ENCODE results near the gene MEFV. TPM values are rescaled to one million over a fixed set of nuclear protein-coding genes. Genes with fewer than 3 reads are reported as not detected.

MEFV gene
- total and polyA plus RNA-seq, 2 of the 4 experiments (the other 2 are of a cell fraction), result not detected

DNA sequence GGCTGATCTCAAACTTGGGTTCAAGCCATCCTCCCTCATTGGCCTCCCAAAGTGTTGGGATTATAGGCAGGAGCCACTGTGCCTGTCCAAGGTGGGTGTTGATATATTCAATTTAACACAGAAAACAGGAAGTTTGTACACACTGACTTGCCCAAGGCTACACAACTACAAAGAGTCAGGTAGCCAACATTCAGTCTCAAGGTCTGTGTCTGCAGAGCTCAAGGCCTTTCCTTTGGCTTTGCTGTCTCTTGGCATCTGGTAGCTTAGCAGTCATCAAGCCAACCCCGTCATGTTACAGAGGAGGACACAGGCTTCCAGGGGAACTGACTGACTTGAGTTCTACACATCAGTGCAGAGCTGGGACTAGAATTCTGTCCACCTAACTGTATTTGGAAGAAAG is 11.9 kb upstream of the MEFV start:
- Histone ChIP-seq H4K8ac (ENCODE audit: low read depth in 2 of 2, low read length in 2 of 2) (no peak overlapping the region), H3K56ac (ENCODE audit: extremely low read depth, insufficient read depth, low read length) (no peak overlapping the region), H3K9ac (ENCODE audit: low read depth, low read length) (no peak overlapping the region), H4K20me1 (ENCODE audit: insufficient read depth, low read length) (no peaks in the 10 kb centered on the region), H3K27ac (ENCODE audit: insufficient read depth, low read length) (no peak overlapping the region), H4K91ac (ENCODE audit: insufficient read depth, low read depth, low read length) (no peak overlapping the region), H3K4ac (ENCODE audit: low read depth, low read length) (no peak overlapping the region), H2BK20ac (ENCODE audit: low read depth, low read length) (no peak overlapping the region), H3K9me1 (ENCODE audit: insufficient read depth, low read length) (no peaks in the 10 kb centered on the region; the same call in 1 of the 2 replicates), H3K36me3 (ENCODE audit: control insufficient read depth, insufficient read depth, low read length) (no peaks in the 10 kb centered on the region), H3K4me1 (ENCODE audit: control insufficient read depth, insufficient read depth, low read length) (0 out of 2 replicates have a peak, but pooled peaks cover 2% of the 10 kb centered on the region), H3K79me1 (ENCODE audit: low read depth in 1 of 2, low read length in 2 of 2) (peaks cover 0 to 5% of the 10 kb centered on the region in 2 experiments; a peak in 2 of 4 replicates), H3K4me3 (ENCODE audit: insufficient read depth, low read depth, low read length) (no peak overlapping the region), H2BK5ac (ENCODE audit: low read depth, low read length, poor library complexity, severe bottlenecking) (no peak overlapping the region), H3K27me3 (ENCODE audit: control insufficient read depth, insufficient read depth, low read length) (no peaks in the 10 kb centered on the region), H2AFZ (replicated peaks; ENCODE audit: low read length, poor library complexity) (no peak overlapping the region), H4K5ac (ENCODE audit: low read depth, low read length) (no peak overlapping the region), H3K9me3 (ENCODE audit: control insufficient read depth, insufficient read depth, low read length) (no peaks in the 10 kb centered on the region), H2BK15ac (ENCODE audit: low read depth, low read length) (no peak overlapping the region), H3K18ac (ENCODE audit: low read depth, low read length) (no peak overlapping the region), H3K14ac (replicated peaks; ENCODE audit: low read depth, low read length) (no peak overlapping the region), H2AK5ac (ENCODE audit: low read depth, low read length) (no peak overlapping the region), H3K4me2 (ENCODE audit: low read depth, low read length) (no peak overlapping the region), H3K23ac (ENCODE audit: low read depth, low read length) (no peak overlapping the region), H2BK120ac (ENCODE audit: low read depth, low read length) (no peak overlapping the region), H2AK9ac (replicated peaks; ENCODE audit: low read depth, low read length, poor library complexity) (no peak overlapping the region)
- dilution Hi-C loops (cut with HindIII; ENCODE audit: low sequenced_read_pairs, unreplicated experiment), result no loop called here
- no peak for TF ChIP-seq BHLHE40 (IDR thresholded peaks at IDR 0.05; ENCODE audit: low read depth, low read length)
- TF ChIP-seq, protein P1, sequence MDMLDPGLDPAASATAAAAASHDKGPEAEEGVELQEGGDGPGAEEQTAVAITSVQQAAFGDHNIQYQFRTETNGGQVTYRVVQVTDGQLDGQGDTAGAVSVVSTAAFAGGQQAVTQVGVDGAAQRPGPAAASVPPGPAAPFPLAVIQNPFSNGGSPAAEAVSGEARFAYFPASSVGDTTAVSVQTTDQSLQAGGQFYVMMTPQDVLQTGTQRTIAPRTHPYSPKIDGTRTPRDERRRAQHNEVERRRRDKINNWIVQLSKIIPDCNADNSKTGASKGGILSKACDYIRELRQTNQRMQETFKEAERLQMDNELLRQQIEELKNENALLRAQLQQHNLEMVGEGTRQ (IDR thresholded peaks at IDR 0.05; ENCODE audit: low read depth, low read length), result no peak
- TF ChIP-seq, protein P2, sequence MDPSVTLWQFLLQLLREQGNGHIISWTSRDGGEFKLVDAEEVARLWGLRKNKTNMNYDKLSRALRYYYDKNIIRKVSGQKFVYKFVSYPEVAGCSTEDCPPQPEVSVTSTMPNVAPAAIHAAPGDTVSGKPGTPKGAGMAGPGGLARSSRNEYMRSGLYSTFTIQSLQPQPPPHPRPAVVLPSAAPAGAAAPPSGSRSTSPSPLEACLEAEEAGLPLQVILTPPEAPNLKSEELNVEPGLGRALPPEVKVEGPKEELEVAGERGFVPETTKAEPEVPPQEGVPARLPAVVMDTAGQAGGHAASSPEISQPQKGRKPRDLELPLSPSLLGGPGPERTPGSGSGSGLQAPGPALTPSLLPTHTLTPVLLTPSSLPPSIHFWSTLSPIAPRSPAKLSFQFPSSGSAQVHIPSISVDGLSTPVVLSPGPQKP (IDR thresholded peaks at IDR 0.05; ENCODE audit: borderline replicate concordance, low read depth, low read length), result no peak
- no peak for TF ChIP-seq MAZ (IDR thresholded peaks at IDR 0.05; ENCODE audit: borderline replicate concordance, low read depth, low read length)
- DNase-seq (no peak), ATAC-seq (ENCODE audit: low read depth) (no peak)
- BruUV-seq (replicated peaks), result no TSS peak
- in situ Hi-C loops (cut with MboI; ENCODE audit: low sequenced_read_pairs), result no loop called here
- intact Hi-C loops (cut with micrococcal nuclease), result no loop called here
- ChIA-PET CTCF (no interaction called here), POLR2A (ENCODE audit: unreplicated experiment) (no interaction called here)
- no CpG with 5 or more reads among the region's 1 CpG for WGBS, 2 experiments (ENCODE audit: extremely low coverage in 2 of 2, insufficient read length in 1 of 2)

Data from IMR-90 (cell line).